ENCODE results near the gene PIANP. TPM values are rescaled to one million over a fixed set of nuclear protein-coding genes. Genes with fewer than 3 reads are reported as not detected.

Gene PIANP
- total RNA-seq, 1 donor from 2014 or later = 0.32 TPM

DNA sequence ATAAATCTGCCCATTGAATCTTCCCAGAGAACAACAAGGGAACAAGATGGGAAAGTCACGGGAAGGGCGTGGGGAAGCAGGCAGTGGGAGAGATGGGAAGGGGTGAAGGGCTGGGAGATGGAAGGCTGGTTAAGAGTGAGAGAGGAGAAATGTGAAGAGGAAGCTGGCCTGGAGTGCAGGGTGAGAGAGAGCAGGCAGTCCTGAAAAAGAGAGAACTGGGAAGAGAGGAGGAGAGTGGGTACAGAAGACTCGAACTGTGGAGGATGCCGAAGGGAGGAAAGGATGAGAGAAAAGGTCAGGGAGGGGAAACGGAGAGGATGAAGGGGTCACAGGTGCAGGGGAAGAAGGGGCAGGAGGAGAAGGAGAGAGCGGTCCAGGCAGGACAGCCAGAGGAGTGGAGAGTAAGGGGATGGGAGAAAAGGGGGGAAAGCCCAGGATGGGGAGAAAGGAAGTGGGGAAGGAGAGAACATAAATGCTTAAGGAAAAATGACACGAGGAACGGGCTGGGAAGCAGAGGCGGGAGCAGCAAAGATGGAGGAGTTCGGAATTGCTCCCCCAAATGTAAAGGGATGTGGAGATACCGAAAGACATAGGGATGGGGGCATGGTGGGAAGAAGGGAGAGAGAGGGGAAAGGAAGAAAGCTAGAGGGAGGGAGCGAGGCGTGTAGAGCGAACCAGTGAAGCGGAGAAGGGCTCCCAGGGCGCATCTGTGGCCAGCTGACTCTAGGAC, 1.2 kb downstream of the PIANP start:
- H3K27me3 ChIP-seq = peaks cover 17% of the 10 kb centered on the region
- H3F3A ChIP-seq (ENCODE audit: low read depth) = peaks cover 49% of the 10 kb centered on the region
- peaks cover 19% of the 10 kb centered on the region for H3K79me2 ChIP-seq (ENCODE audit: low read depth)
- Mint-ChIP-seq H3K4me1 (peaks cover 32% of the 10 kb centered on the region), H3K36me3 (peaks cover 10% of the 10 kb centered on the region), H3K4me3 (peak overlapping the region; percentile 88), H3K27ac (peak overlapping the region; percentile 91), H3K27me3 (ENCODE audit: insufficient read depth, low read depth) (peaks cover 25% of the 10 kb centered on the region), H3K9me3 (no peaks in the 10 kb centered on the region)
- H3K4me2 ChIP-seq = peak overlapping the region; percentile 91
- peak overlapping the region; percentile 96 for H3K4me3 ChIP-seq
- no peaks in the 10 kb centered on the region for H3K36me3 ChIP-seq
- H3K9ac ChIP-seq = peak overlapping the region; percentile 50
- no peak for DNase-seq (ENCODE audit: low spot score)
- peak overlapping the region; percentile 93 for H2AFZ ChIP-seq (replicated peaks)
- no peak overlapping the region for H3K27ac ChIP-seq
- H4K20me1 ChIP-seq (ENCODE audit: low read depth) = no peaks in the 10 kb centered on the region
- H3K4me1 ChIP-seq = peaks cover 20% of the 10 kb centered on the region
- no peaks in the 10 kb centered on the region for H3K9me3 ChIP-seq (ENCODE audit: low read depth)
- TF ChIP-seq, protein P1, sequence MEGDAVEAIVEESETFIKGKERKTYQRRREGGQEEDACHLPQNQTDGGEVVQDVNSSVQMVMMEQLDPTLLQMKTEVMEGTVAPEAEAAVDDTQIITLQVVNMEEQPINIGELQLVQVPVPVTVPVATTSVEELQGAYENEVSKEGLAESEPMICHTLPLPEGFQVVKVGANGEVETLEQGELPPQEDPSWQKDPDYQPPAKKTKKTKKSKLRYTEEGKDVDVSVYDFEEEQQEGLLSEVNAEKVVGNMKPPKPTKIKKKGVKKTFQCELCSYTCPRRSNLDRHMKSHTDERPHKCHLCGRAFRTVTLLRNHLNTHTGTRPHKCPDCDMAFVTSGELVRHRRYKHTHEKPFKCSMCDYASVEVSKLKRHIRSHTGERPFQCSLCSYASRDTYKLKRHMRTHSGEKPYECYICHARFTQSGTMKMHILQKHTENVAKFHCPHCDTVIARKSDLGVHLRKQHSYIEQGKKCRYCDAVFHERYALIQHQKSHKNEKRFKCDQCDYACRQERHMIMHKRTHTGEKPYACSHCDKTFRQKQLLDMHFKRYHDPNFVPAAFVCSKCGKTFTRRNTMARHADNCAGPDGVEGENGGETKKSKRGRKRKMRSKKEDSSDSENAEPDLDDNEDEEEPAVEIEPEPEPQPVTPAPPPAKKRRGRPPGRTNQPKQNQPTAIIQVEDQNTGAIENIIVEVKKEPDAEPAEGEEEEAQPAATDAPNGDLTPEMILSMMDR (IDR thresholded peaks at IDR 0.05) = no peak
- TF ChIP-seq EZH2phosphoT487 (IDR thresholded peaks at IDR 0.05) (no peak), EZH2 (IDR thresholded peaks at IDR 0.05) (no peak)

DNA sequence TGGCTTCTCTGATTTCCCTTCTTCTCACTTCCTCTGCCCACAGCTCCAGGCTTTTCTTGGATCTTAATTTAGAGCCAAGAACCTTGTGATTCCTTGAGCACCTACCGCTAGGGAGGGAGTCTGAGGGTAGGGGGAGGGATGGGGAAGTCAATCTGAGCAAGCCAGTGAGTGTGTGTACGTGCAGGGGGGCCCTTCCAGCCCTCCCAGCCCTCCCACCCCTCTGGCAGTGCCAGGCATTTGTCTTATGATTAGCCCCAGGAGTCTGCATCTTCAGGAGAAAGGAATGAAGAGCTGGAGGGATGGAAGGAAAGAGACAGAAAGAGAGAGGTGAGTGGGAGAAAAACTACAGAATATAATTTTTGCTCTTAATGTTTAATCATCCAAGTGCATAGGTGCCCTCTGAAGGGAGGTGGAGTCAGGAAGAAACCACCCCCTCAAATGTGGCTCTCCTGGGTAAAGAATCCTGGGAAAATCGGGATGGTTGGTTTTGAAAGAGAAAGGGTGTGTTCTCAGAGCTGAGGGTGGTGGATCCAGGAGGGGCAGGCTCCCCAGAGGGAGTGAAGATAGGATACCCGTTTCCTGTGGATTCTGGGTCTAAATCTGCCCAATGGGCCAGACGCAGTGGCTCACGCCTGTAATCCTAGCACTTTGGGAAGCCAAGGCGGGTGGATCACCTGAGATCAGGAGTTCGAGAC, 2.1 kb downstream of the PIANP start:
- TF ChIP-seq, protein P1 (IDR thresholded peaks at IDR 0.05) = no peak
- TF ChIP-seq EZH2 (IDR thresholded peaks at IDR 0.05) (no peak), EZH2phosphoT487 (IDR thresholded peaks at IDR 0.05) (no peak)
- Histone ChIP-seq H3K4me2 (peak overlapping the region; percentile 91), H3K27me3 (peaks cover 17% of the 10 kb centered on the region), H3K4me1 (peaks cover 17% of the 10 kb centered on the region), H3K36me3 (no peaks in the 10 kb centered on the region), H4K20me1 (ENCODE audit: low read depth) (no peaks in the 10 kb centered on the region), H3K4me3 (no peak overlapping the region), H3K27ac (no peak overlapping the region), H3K79me2 (ENCODE audit: low read depth) (peaks cover 19% of the 10 kb centered on the region), H2AFZ (replicated peaks) (no peak overlapping the region), H3K9ac (no peak overlapping the region), H3K9me3 (ENCODE audit: low read depth) (no peaks in the 10 kb centered on the region), H3F3A (ENCODE audit: low read depth) (peaks cover 41% of the 10 kb centered on the region)
- peak overlapping the region; percentile 88 for H3K4me3 Mint-ChIP-seq
- peaks cover 10% of the 10 kb centered on the region for H3K36me3 Mint-ChIP-seq
- H3K27me3 Mint-ChIP-seq (ENCODE audit: insufficient read depth, low read depth) = peaks cover 25% of the 10 kb centered on the region
- H3K27ac Mint-ChIP-seq = peak overlapping the region; percentile 85
- no peak for DNase-seq (ENCODE audit: low spot score)
- peaks cover 32% of the 10 kb centered on the region for H3K4me1 Mint-ChIP-seq
- no peaks in the 10 kb centered on the region for H3K9me3 Mint-ChIP-seq

DNA sequence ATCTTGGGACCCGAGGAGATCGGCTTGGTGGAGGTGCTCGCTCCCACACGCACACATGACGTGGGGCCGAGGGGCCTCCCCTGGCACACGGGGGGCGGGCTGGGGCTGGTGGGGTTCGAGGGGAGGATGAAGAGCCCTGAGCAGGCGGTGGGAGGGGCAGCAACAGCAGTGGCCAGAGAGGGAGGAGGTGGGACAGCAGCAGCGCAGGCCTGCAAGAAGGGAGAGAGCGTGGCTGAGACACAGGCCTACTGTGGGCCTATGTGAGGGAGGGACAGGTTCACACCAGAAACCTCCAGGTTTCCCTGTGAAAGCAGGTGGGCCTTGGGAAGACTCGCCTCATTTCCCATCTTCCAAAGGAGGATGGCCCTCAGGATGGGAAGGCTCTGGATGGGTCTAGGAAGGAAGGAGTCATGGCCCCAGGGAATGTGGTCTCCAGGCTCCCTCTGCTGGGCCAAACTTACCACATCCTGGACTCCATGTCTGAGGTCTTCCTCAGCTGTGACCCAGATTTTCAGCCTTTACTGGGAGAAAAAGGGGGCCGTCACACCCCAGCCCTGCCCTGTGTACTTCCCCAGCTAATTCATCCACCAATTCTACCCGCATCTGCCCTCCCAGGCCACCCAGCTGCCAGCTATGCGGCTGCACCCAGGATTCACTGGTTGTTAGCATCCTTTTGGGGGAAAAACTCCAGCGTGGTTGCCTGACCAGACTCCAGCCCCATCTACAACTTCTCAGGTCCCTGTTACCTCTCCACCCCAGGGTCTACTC, 2.8 kb downstream of the PIANP start:
- Mint-ChIP-seq H3K27ac (peak overlapping the region; percentile 85), H3K4me1 (peaks cover 35% of the 10 kb centered on the region), H3K9me3 (no peaks in the 10 kb centered on the region), H3K27me3 (ENCODE audit: insufficient read depth, low read depth) (peaks cover 21% of the 10 kb centered on the region), H3K36me3 (peaks cover 10% of the 10 kb centered on the region), H3K4me3 (peak overlapping the region; percentile 57)
- peak; percentile 72 for DNase-seq (ENCODE audit: low spot score)
- Histone ChIP-seq H2AFZ (replicated peaks) (no peak overlapping the region), H3K79me2 (ENCODE audit: low read depth) (peaks cover 19% of the 10 kb centered on the region), H3K27ac (no peak overlapping the region), H3K4me1 (peaks cover 13% of the 10 kb centered on the region), H3K4me2 (peak overlapping the region; percentile 91), H3K9me3 (ENCODE audit: low read depth) (no peaks in the 10 kb centered on the region), H3K36me3 (no peaks in the 10 kb centered on the region), H3F3A (ENCODE audit: low read depth) (peaks cover 34% of the 10 kb centered on the region), H3K27me3 (peaks cover 17% of the 10 kb centered on the region), H3K4me3 (no peak overlapping the region), H3K9ac (no peak overlapping the region), H4K20me1 (ENCODE audit: low read depth) (no peaks in the 10 kb centered on the region)
- no peak for TF ChIP-seq EZH2 (IDR thresholded peaks at IDR 0.05)
- TF ChIP-seq EZH2phosphoT487 (IDR thresholded peaks at IDR 0.05) = no peak
- TF ChIP-seq, protein P1 (IDR thresholded peaks at IDR 0.05) = peak; percentile 58

Data from neural progenitor cell (in vitro differentiated cells).